Neural cell (in vitro differentiated cells): Measurements from ENCODE around the gene TEX11. TPM values are rescaled to one million over a fixed set of nuclear protein-coding genes. Genes with fewer than 3 reads are reported as not detected.
"Not testable (repeated sequence)": the region's sequence is repeated elsewhere in the genome, so short reads cannot be mapped to it uniquely, and the experiment has no call there.

Experiments
- H2AFZ ChIP-seq: fragments of 200-600, 300-800 bp; sonication (generic), shearing (Covaris generic); 2 replicates; pipeline ENCODE4 v1.6.0; 2014; ENCODE audit warnings: low read depth, mild to moderate bottlenecking, antibody characterized with exemption, low read length, moderate library complexity
- H3F3A ChIP-seq: fragments of 200-600 bp; shearing (Covaris generic); 2 replicates; pipeline ENCODE4 v1.6.1; 2016; ENCODE audit warnings: mild to moderate bottlenecking, moderate library complexity, mixed read lengths, antibody characterized with exemption, low read length; ENCODE audit not compliant: insufficient read depth, poor library complexity, severe bottlenecking
- H3K27ac ChIP-seq: fragments of 200-600, 300-800 bp; sonication (generic), shearing (Covaris generic); 2 replicates; pipeline ENCODE4 v1.5.1; 2014; ENCODE audit warnings: mild to moderate bottlenecking, low read length, moderate library complexity
- H3K27me3 ChIP-seq: fragments of 300-800, 200-600 bp; sonication (generic), shearing (Covaris generic); 2 replicates; pipeline ENCODE4 v1.6.0; 2014; ENCODE audit warnings: mild to moderate bottlenecking, low read depth, low read length, moderate library complexity; ENCODE audit not compliant: insufficient read depth
- H3K36me3 ChIP-seq: fragments of 300-800, 200-600 bp; sonication (generic), shearing (Covaris generic); 2 replicates; pipeline ENCODE4 v1.5.1; 2014; ENCODE audit warnings: mild to moderate bottlenecking, antibody characterized with exemption, low read length, moderate library complexity; ENCODE audit not compliant: insufficient read depth
- H3K4me2 ChIP-seq: fragments of 300-800, 200-600 bp; sonication (generic), shearing (Covaris generic); 2 replicates; pipeline ENCODE4 v1.6.0; 2014; ENCODE audit warnings: mild to moderate bottlenecking, low read length
- H3K4me3 ChIP-seq: fragments of 300-800, 200-600 bp; sonication (generic), shearing (Covaris generic); 2 replicates; pipeline ENCODE4 v1.5.1; 2014; ENCODE audit warnings: mild to moderate bottlenecking, low read length, moderate library complexity
- H3K79me2 ChIP-seq: fragments of 200-600 bp; shearing (Covaris generic); replicated peaks from 2 replicates; pipeline ENCODE4 v1.6.0; 2014; ENCODE audit warnings: mild to moderate bottlenecking, low read length, moderate library complexity; ENCODE audit not compliant: insufficient read depth
- H3K9ac ChIP-seq: fragments of 300-800, 200-600 bp; sonication (generic), shearing (Covaris generic); 2 replicates; pipeline ENCODE4 v1.6.1; 2016; ENCODE audit warnings: mild to moderate bottlenecking, low read length, mixed read lengths
- H3K9me2 ChIP-seq: fragments of 200-600 bp; shearing (Covaris generic); 2 replicates; pipeline ENCODE4 v1.6.1; 2016; ENCODE audit warnings: mild to moderate bottlenecking, low read length, mixed read lengths; ENCODE audit not compliant: insufficient read depth
- H3K9me3 ChIP-seq: fragments of 200-600, 300-800 bp; sonication (generic), shearing (Covaris generic); 2 replicates; pipeline ENCODE4 v1.6.1; 2016; ENCODE audit warnings: mild to moderate bottlenecking, mixed run types, low read length, moderate library complexity, mixed read lengths
- H4K20me1 ChIP-seq: fragments of 200-600 bp; shearing (Covaris generic); 2 replicates; pipeline ENCODE4 v1.6.1; 2016; ENCODE audit warnings: mild to moderate bottlenecking, mixed run types; ENCODE audit not compliant: insufficient read depth
- EP300 ChIP-seq: fragments of 450-650 bp; conservative IDR thresholded peaks from 2 replicates; pipeline ENCODE4 v1.6.1; 2014; ENCODE audit warnings: antibody characterized with exemption, mild to moderate bottlenecking, moderate library complexity; ENCODE audit not compliant: poor library complexity, severe bottlenecking
- EZH2 ChIP-seq: fragments of 200-600, 300-800 bp; shearing (Covaris generic), sonication (generic); IDR thresholded peaks from 2 replicates; pipeline ENCODE4 v1.6.1; 2014; ENCODE audit warnings: antibody characterized with exemption, low read length, borderline replicate concordance, mild to moderate bottlenecking; ENCODE audit not compliant: insufficient read depth, poor library complexity, severe bottlenecking
- MXI1 ChIP-seq: fragments of 450-650 bp; conservative IDR thresholded peaks from 2 replicates; pipeline ENCODE4 v1.6.1; 2014; ENCODE audit warnings: antibody characterized with exemption, mild to moderate bottlenecking; ENCODE audit not compliant: poor library complexity, severe bottlenecking
- POLR2AphosphoS5 ChIP-seq: IDR thresholded peaks from 2 replicates; pipeline ENCODE4 v1.6.1; 2012
- RAD21 ChIP-seq: fragments of 450-650 bp; conservative IDR thresholded peaks from 2 replicates; pipeline ENCODE4 v1.6.1; 2014; ENCODE audit warnings: antibody characterized with exemption, mild to moderate bottlenecking, moderate library complexity
- SMC3 ChIP-seq: fragments of 450-650 bp; conservative IDR thresholded peaks from 2 replicates; pipeline ENCODE4 v1.6.1; 2014; ENCODE audit warnings: antibody characterized with exemption, mild to moderate bottlenecking, moderate library complexity; ENCODE audit not compliant: poor library complexity
- TAF1 ChIP-seq: IDR thresholded peaks from 2 replicates; pipeline ENCODE4 v1.6.1; 2012; ENCODE audit warnings: low read depth
- polyA plus RNA-seq: library from polyadenylated mRNA; depleted of rRNA; stranded (reverse); fragments of >200 nt; gene quantifications from 2 replicates; pipeline ENCODE4 v1.2.3, GENCODE V29; 2014
- TF ChIP-seq, protein P1 (sequence below): IDR thresholded peaks from 2 replicates; pipeline ENCODE4 v1.6.1; 2012; ENCODE audit warnings: borderline replicate concordance
- TF ChIP-seq, protein P2 (sequence below): fragments of 450-650 bp; IDR thresholded peaks from 2 replicates; pipeline ENCODE4 v1.5.1; 2014; ENCODE audit warnings: antibody characterized with exemption, mild to moderate bottlenecking, moderate library complexity; ENCODE audit not compliant: poor library complexity, severe bottlenecking

TEX11 gene
- polyA plus RNA-seq, 1 donor from 2014 or later = not detected

DNA sequence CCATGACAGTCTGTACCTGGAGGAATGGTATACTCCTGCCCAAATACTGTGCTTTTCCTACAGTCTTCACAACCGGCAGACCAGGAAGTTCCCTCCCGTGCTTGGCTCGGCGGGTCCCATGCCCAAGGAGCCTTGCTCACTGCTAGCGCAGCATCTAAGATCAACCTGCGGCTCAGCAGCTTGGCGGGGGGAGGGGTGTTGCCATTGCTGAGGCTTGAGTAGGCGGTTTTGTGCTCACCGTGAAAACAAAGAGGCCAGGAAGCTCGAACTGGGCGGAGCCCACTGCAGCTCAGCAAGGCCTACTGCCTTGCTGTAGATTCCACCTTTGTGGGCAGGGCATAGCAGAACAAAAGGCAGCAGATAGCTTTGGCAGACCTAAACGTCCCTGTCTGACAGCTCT lies 152.7 kb downstream of the TEX11 start:
- H3K4me2 ChIP-seq = no peak overlapping the region
- TF ChIP-seq, protein P1, sequence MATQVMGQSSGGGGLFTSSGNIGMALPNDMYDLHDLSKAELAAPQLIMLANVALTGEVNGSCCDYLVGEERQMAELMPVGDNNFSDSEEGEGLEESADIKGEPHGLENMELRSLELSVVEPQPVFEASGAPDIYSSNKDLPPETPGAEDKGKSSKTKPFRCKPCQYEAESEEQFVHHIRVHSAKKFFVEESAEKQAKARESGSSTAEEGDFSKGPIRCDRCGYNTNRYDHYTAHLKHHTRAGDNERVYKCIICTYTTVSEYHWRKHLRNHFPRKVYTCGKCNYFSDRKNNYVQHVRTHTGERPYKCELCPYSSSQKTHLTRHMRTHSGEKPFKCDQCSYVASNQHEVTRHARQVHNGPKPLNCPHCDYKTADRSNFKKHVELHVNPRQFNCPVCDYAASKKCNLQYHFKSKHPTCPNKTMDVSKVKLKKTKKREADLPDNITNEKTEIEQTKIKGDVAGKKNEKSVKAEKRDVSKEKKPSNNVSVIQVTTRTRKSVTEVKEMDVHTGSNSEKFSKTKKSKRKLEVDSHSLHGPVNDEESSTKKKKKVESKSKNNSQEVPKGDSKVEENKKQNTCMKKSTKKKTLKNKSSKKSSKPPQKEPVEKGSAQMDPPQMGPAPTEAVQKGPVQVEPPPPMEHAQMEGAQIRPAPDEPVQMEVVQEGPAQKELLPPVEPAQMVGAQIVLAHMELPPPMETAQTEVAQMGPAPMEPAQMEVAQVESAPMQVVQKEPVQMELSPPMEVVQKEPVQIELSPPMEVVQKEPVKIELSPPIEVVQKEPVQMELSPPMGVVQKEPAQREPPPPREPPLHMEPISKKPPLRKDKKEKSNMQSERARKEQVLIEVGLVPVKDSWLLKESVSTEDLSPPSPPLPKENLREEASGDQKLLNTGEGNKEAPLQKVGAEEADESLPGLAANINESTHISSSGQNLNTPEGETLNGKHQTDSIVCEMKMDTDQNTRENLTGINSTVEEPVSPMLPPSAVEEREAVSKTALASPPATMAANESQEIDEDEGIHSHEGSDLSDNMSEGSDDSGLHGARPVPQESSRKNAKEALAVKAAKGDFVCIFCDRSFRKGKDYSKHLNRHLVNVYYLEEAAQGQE = no peak
- TF ChIP-seq POLR2AphosphoS5 (no peak), EP300 (no peak), EZH2 (no peak)
- TF ChIP-seq, protein P2, sequence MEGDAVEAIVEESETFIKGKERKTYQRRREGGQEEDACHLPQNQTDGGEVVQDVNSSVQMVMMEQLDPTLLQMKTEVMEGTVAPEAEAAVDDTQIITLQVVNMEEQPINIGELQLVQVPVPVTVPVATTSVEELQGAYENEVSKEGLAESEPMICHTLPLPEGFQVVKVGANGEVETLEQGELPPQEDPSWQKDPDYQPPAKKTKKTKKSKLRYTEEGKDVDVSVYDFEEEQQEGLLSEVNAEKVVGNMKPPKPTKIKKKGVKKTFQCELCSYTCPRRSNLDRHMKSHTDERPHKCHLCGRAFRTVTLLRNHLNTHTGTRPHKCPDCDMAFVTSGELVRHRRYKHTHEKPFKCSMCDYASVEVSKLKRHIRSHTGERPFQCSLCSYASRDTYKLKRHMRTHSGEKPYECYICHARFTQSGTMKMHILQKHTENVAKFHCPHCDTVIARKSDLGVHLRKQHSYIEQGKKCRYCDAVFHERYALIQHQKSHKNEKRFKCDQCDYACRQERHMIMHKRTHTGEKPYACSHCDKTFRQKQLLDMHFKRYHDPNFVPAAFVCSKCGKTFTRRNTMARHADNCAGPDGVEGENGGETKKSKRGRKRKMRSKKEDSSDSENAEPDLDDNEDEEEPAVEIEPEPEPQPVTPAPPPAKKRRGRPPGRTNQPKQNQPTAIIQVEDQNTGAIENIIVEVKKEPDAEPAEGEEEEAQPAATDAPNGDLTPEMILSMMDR = no peak

DNA sequence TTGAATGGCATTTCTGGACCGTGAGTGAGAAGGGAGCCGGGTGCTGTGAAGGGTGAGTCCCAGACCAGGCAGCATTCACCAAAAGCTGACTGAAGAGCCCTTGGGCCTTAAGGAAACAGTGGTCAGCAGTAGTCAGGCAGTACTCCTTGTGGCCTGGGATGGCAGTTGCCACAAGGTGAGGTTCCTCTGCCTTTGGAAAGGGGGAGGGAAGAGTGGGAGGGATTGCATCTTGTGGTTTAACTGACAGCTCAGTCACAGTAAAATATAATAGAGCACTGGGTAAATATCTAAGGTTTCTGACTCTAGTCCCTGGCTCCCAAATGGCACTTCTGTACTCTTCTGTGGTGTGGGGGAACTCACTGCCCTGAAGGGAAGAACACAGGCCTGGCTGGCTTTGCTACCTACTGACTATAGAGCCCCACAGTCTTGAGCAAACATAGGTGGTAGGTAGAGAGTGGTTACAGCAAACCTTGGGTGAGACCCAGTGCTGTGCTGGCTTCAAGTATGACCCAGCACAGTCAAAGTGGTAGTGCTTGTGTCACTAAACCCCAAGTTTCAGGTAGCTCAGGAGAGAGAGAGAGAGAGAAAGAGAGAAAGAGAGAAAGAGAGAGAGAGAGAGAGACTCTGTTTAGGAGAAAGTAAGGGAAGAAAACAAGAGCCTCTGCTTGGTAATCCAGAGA lies 154.2 kb downstream of the TEX11 start:
- Histone ChIP-seq H3K9me2 (no peaks in the 10 kb centered on the region), H3K9ac (no peak overlapping the region), H3K27me3 (no peaks in the 10 kb centered on the region), H2AFZ (no peak overlapping the region), H4K20me1 (no peaks in the 10 kb centered on the region), H3K4me3 (no peak overlapping the region), H3F3A (no peaks in the 10 kb centered on the region), H3K4me2 (no peak overlapping the region), H3K9me3 (no peaks in the 10 kb centered on the region), H3K36me3 (no peaks in the 10 kb centered on the region), H3K79me2 (no peaks in the 10 kb centered on the region), H3K27ac (no peak overlapping the region)
- TF ChIP-seq SMC3 = no peak
- no peak for TF ChIP-seq TAF1
- TF ChIP-seq, protein P2 = no peak
- TF ChIP-seq POLR2AphosphoS5 = no peak
- TF ChIP-seq MXI1 = no peak
- TF ChIP-seq EP300 = no peak
- TF ChIP-seq, protein P1 = no peak
- TF ChIP-seq RAD21 = no peak
- TF ChIP-seq EZH2 = no peak

More for the DNA sequence above, 152.7 kb downstream of the TEX11 start:
- H3K36me3 ChIP-seq = no peaks in the 10 kb centered on the region
- H3K4me3 ChIP-seq = no peak overlapping the region
- H3K9me3 ChIP-seq = no peaks in the 10 kb centered on the region
- no peaks in the 10 kb centered on the region for H3F3A ChIP-seq
- no peak overlapping the region for H2AFZ ChIP-seq
- H4K20me1 ChIP-seq = no peaks in the 10 kb centered on the region
- H3K79me2 ChIP-seq = no peaks in the 10 kb centered on the region
- H3K27ac ChIP-seq = no peak overlapping the region
- H3K27me3 ChIP-seq = no peaks in the 10 kb centered on the region
- H3K9me2 ChIP-seq = no peaks in the 10 kb centered on the region
- no peak overlapping the region for H3K9ac ChIP-seq

DNA sequence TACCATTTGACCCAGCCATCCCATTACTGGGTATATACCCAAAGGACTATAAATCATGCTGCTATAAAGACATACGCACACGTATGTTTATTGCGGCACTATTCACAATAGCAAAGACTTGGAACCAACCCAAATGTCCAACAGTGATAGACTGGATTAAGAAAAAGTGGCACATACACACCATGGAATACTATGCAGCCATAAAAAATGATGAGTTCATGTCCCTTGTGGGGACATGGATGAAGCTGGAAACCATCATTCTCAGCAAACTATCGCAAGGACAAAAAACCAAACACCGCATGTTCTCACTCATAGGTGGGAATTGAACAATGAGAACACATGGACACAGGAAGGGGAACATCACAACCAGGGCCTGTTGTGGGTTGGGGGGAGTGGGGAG lies 174.7 kb downstream of the TEX11 start:
- H3K4me2 ChIP-seq, H3K9me2 ChIP-seq, H3K36me3 ChIP-seq, H3K9ac ChIP-seq, H4K20me1 ChIP-seq, H3F3A ChIP-seq, H3K27ac ChIP-seq, H3K79me2 ChIP-seq, H3K4me3 ChIP-seq, H3K9me3 ChIP-seq, H3K27me3 ChIP-seq, H2AFZ ChIP-seq: not testable (repeated sequence)
